Endothelial cell of umbilical vein (primary cell): Measurements from ENCODE around the gene MCCD1. TPM values are rescaled to one million over a fixed set of nuclear protein-coding genes. Genes with fewer than 3 reads are reported as not detected.

Source experiments
- BruUV-seq: library from RNA; stranded (reverse); fragments of 400-500 nt; replicated peaks from 2 replicates; lab custom pipeline; 2021; lab: Mats Ljungman, UMichigan
- CTCF ChIA-PET: fragments of 300-600, 350-600 bp; sonication (Branson Sonifier 250); formaldehyde crosslinking; loops from one replicate; lab custom pipeline; 2021; ENCODE audit warnings: antibody characterized with exemption, inconsistent platforms; lab: Charles Lee
- POLR2A ChIA-PET: fragments of 300-600, 350-600 bp; sonication (Branson Sonifier 250); formaldehyde crosslinking; loops from one replicate; lab custom pipeline; 2021; ENCODE audit warnings: antibody characterized with exemption, inconsistent platforms; lab: Charles Lee
- DNase-seq: peaks from one replicate; pipeline ENCODE4 v3.0.0-alpha.2; 2011; ENCODE audit warnings: low read depth, low spot score
- FAIRE-seq: peaks from 2 replicates; lab custom pipeline; 2011; peaks lifted over from hg19 to GRCh38; lab: Jason Lieb, UNC
- H2AFZ ChIP-seq: 2 replicates; pipeline ENCODE4 v1.6.0; 2012; ENCODE audit warnings: low read depth, low read length, control low read depth, inconsistent platforms
- H3K27ac ChIP-seq: 2 replicates; pipeline ENCODE4 v1.5.1; 2011; ENCODE audit warnings: low read depth, mild to moderate bottlenecking, control low read depth, low read length, moderate library complexity; ENCODE audit not compliant: insufficient read depth
- H3K27me3 ChIP-seq, 2 experiments: 2 replicates each; pipeline versions ENCODE4 v1.6.0 to v1.6.1; 2011; ENCODE audit warnings: low read length in 2 of 2, mixed read lengths in 1 of 2; ENCODE audit not compliant: control insufficient read depth in 2 of 2, insufficient read depth in 2 of 2
- H3K36me3 ChIP-seq, 2 experiments: 2 replicates in 1 of 2; 3 replicates in 1 of 2; pipeline ENCODE4 v1.5.1; 2011; ENCODE audit warnings: low read length in 2 of 2, mild to moderate bottlenecking in 1 of 2, moderate library complexity in 1 of 2; ENCODE audit not compliant: control insufficient read depth in 2 of 2, insufficient read depth in 2 of 2; ENCODE audit errors: extremely low read depth in 1 of 2
- H3K4me1 ChIP-seq: 3 replicates; pipeline ENCODE4 v1.5.1; 2011; ENCODE audit warnings: mild to moderate bottlenecking, low read length; ENCODE audit not compliant: control insufficient read depth, insufficient read depth; ENCODE audit errors: extremely low read depth
- H3K4me2 ChIP-seq: 2 replicates; pipeline ENCODE4 v1.6.1; 2011; ENCODE audit warnings: low read length, control low read depth, mixed read lengths; ENCODE audit not compliant: insufficient read depth
- H3K4me3 ChIP-seq, 3 experiments: fragments of 200-600 bp in 1 of 3; sonication (generic), shearing (Covaris generic) in 1 of 3; replicated peaks in 1 of 3; 2 replicates each; pipeline ENCODE4 v1.5.1; 2011 to 2016; ENCODE audit warnings: control low read depth in 3 of 3, low read length in 3 of 3, mild to moderate bottlenecking in 2 of 3, inconsistent platforms in 1 of 3, low read depth in 1 of 3, moderate library complexity in 1 of 3; ENCODE audit not compliant: insufficient read depth in 1 of 3
- H3K79me2 ChIP-seq: 2 replicates; pipeline ENCODE4 v1.6.0; 2012; ENCODE audit warnings: low read length, inconsistent platforms; ENCODE audit not compliant: control insufficient read depth, insufficient read depth
- H3K9ac ChIP-seq: replicated peaks from 2 replicates; pipeline ENCODE3; 2011; ENCODE audit warnings: low read length, control low read depth; ENCODE audit not compliant: insufficient read depth; ENCODE audit errors: extremely low read depth
- H3K9me1 ChIP-seq: replicated peaks from 3 replicates; pipeline ENCODE4 v1.6.0; 2011; ENCODE audit warnings: mild to moderate bottlenecking, low read length; ENCODE audit not compliant: control insufficient read depth, insufficient read depth; ENCODE audit errors: extremely low read depth
- H3K9me3 ChIP-seq: replicated peaks from 2 replicates; pipeline ENCODE4 v1.5.1; 2012; ENCODE audit warnings: low read length, inconsistent platforms; ENCODE audit not compliant: control insufficient read depth, insufficient read depth
- H4K20me1 ChIP-seq: replicated peaks from 2 replicates; pipeline ENCODE3; 2011; ENCODE audit warnings: mild to moderate bottlenecking, low read length; ENCODE audit not compliant: control insufficient read depth, insufficient read depth; ENCODE audit errors: extremely low read depth
- CTCF ChIP-seq, 2 donors: IDR thresholded peaks; 1 replicate in 1 of 2; 2 replicates in 1 of 2; pipeline ENCODE4 v1.5.1; 2011; ENCODE audit warnings: low read length in 2 of 2, mild to moderate bottlenecking in 2 of 2, moderate library complexity in 2 of 2, control low read depth in 1 of 2, inconsistent platforms in 1 of 2, low read depth in 1 of 2; ENCODE audit not compliant: insufficient read depth in 1 of 2; ENCODE audit errors: extremely low read depth in 1 of 2
- EZH2 ChIP-seq: IDR thresholded peaks from 2 replicates; pipeline ENCODE4 v1.6.1; 2012; ENCODE audit warnings: borderline replicate concordance, low read depth, mild to moderate bottlenecking, moderate library complexity, low read length, inconsistent platforms; ENCODE audit not compliant: severe bottlenecking
- FOS ChIP-seq: IDR thresholded peaks from 2 replicates; pipeline ENCODE4 v1.6.1; 2011; ENCODE audit warnings: mild to moderate bottlenecking, low read length, moderate library complexity, borderline replicate concordance; ENCODE audit not compliant: insufficient read depth
- GATA2 ChIP-seq: IDR thresholded peaks from 2 replicates; pipeline ENCODE4 v1.7.0; 2011; ENCODE audit warnings: low read depth, mild to moderate bottlenecking, moderate library complexity, mixed read lengths, low read length; ENCODE audit not compliant: insufficient read length, insufficient read depth
- JUN ChIP-seq: IDR thresholded peaks from 2 replicates; pipeline ENCODE4 v1.6.1; 2011; ENCODE audit warnings: borderline replicate concordance, low read depth; ENCODE audit not compliant: insufficient read length, insufficient read depth
- MAX ChIP-seq: IDR thresholded peaks from 2 replicates; pipeline ENCODE4 v1.6.1; 2011; ENCODE audit not compliant: insufficient read depth, insufficient read length
- MYC ChIP-seq: IDR thresholded peaks from one replicate; pipeline ENCODE4 v1.6.1; 2011; ENCODE audit warnings: mild to moderate bottlenecking, low read depth, low read length
- POLR2A ChIP-seq: IDR thresholded peaks from 2 replicates; pipeline ENCODE4 v1.6.1; 2012; ENCODE audit warnings: low read depth, mild to moderate bottlenecking, control low read depth, low read length
- POLR2AphosphoS5 ChIP-seq: IDR thresholded peaks from 2 replicates; pipeline ENCODE4 v1.6.1; 2012; ENCODE audit warnings: low read depth, mild to moderate bottlenecking, control low read depth, low read length, moderate library complexity; ENCODE audit not compliant: insufficient read depth
- dilution Hi-C: fragments of 300-500 bp; cut with MboI; formaldehyde crosslinking; loops from one replicate; pipeline ENCODE4 v1.15.0; 2019; ENCODE audit warnings: low sequenced_read_pairs; ENCODE audit not compliant: extremely low pct_ligation_motif_present
- intact Hi-C: fragments of 100-400 bp; cut with micrococcal nuclease; formaldehyde crosslinking; loops from one replicate; pipeline ENCODE4 v1.10.0; 2022
- polyA plus RNA-seq, 4 experiments: library from polyadenylated mRNA; depleted of rRNA in 3 of 4; stranded (reverse) in 3 of 4; unstranded in 1 of 4; fragments of >200 nt; gene quantifications; 2 replicates each; pipeline versions ENCODE4 v1.2.1 to v1.2.3, GENCODE V29; 2011 to 2012; ENCODE audit warnings: missing spikeins in 1 of 4
- total RNA-seq: library from RNA; stranded (reverse); gene quantifications from 2 replicates; pipeline ENCODE4 v1.2.3, GENCODE V29; 2021

Gene MCCD1
- total and polyA plus RNA-seq, 2 donors (not counting 3 experiments of a cell fraction or from before 2014, with no cell fraction given), result not detected

GRCh38 chr6:31479151-31479932, 49.4 kb upstream of the MCCD1 start:
- intact Hi-C loops, result no loop called here
- FAIRE-seq, result no peak

More at GRCh38 chr6:31479151-31479932, 49.4 kb upstream of the MCCD1 start:
- CTCF ChIA-PET, result no interaction called here
- dilution Hi-C loops, result no loop called here
- POLR2A ChIA-PET, result no interaction called here
- Histone ChIP-seq H3K36me3 (no peaks in the 10 kb centered on the region), H3K9ac (no peak overlapping the region), H2AFZ (no peak overlapping the region), H3K4me2 (no peak overlapping the region), H3K4me3 (no peak overlapping the region), H3K79me2 (no peaks in the 10 kb centered on the region), H3K9me3 (no peaks in the 10 kb centered on the region), H3K9me1 (no peaks in the 10 kb centered on the region), H4K20me1 (no peaks in the 10 kb centered on the region), H3K4me1 (no peaks in the 10 kb centered on the region), H3K27ac (no peak overlapping the region), H3K27me3 (peaks cover 5 to 15% of the 10 kb centered on the region in 2 experiments)
- DNase-seq, result no peak
- BruUV-seq, result no TSS peak
- TF ChIP-seq MYC, result no peak
- TF ChIP-seq MAX, result no peak
- TF ChIP-seq POLR2A, result no peak
- TF ChIP-seq EZH2, result no peak
- TF ChIP-seq FOS, result no peak
- no peak for TF ChIP-seq CTCF (IDR thresholded peaks at IDR 0.05; ENCODE audit: extremely low read depth in 1 of 2, insufficient read depth in 1 of 2, low read depth in 1 of 2, low read length in 2 of 2)
- TF ChIP-seq GATA2, result no peak
- no peak for TF ChIP-seq JUN
- no peak for TF ChIP-seq POLR2AphosphoS5
